ENCODE measurements around the gene SLC41A1. TPM values are rescaled to one million over a fixed set of nuclear protein-coding genes. Genes with fewer than 3 reads are reported as not detected.

SLC41A1 gene
- total RNA-seq, 1 experiment from 2014 or later, result 5.1 TPM

- Histone ChIP-seq H3K4me1 (ENCODE audit: low read length) (peaks cover 38% of the 10 kb centered on the region), H3K79me2 (ENCODE audit: low read length) (no peaks in the 10 kb centered on the region), H3K4me2 (ENCODE audit: low read depth, low read length, poor library complexity, severe bottlenecking) (peak overlapping the region; percentile 56), H4K20me1 (ENCODE audit: insufficient read depth, low read depth, low read length) (no peaks in the 10 kb centered on the region), H3K9me2 (replicated peaks; ENCODE audit: insufficient read depth, low read length) (no peaks in the 10 kb centered on the region), H3K27me3 (ENCODE audit: low read length) (no peaks in the 10 kb centered on the region), H3K36me3 (ENCODE audit: insufficient read depth, low read length) (no peaks in the 10 kb centered on the region), H3K27ac (ENCODE audit: low read length) (peak overlapping the region; percentile 6; the same call in 1 of the 2 replicates), H3K9me3 (ENCODE audit: low read length) (no peaks in the 10 kb centered on the region), H2AFZ (ENCODE audit: low read length) (no peak overlapping the region), H3K4me3 (ENCODE audit: low read length) (peak overlapping the region; percentile 30; the same call in 1 of the 2 replicates), H3K9ac (ENCODE audit: low read length) (peak overlapping the region; percentile 5; the same call in 1 of the 2 replicates)
- DNase-seq, result peak; percentile 73
These were observed 20.5 kb downstream of the SLC41A1 start for GRCh38 chr1:205792481-205792881.

GRCh38 chr1:205791568-205792180 lies 21.3 kb downstream of the SLC41A1 start:
- Histone ChIP-seq H3K27ac (ENCODE audit: low read length) (no peak overlapping the region), H3K9ac (ENCODE audit: low read length) (no peak overlapping the region), H3K4me3 (ENCODE audit: low read length) (no peak overlapping the region), H2AFZ (ENCODE audit: low read length) (no peak overlapping the region), H3K4me1 (ENCODE audit: low read length) (peaks cover 38% of the 10 kb centered on the region), H4K20me1 (ENCODE audit: insufficient read depth, low read depth, low read length) (no peaks in the 10 kb centered on the region), H3K9me3 (ENCODE audit: low read length) (no peaks in the 10 kb centered on the region), H3K79me2 (ENCODE audit: low read length) (no peaks in the 10 kb centered on the region), H3K4me2 (ENCODE audit: low read depth, low read length, poor library complexity, severe bottlenecking) (peak overlapping the region; percentile 56), H3K27me3 (ENCODE audit: low read length) (no peaks in the 10 kb centered on the region), H3K36me3 (ENCODE audit: insufficient read depth, low read length) (no peaks in the 10 kb centered on the region), H3K9me2 (replicated peaks; ENCODE audit: insufficient read depth, low read length) (no peaks in the 10 kb centered on the region)
- peak; percentile 87 for DNase-seq

- no peak overlapping the region for H3K4me2 ChIP-seq (ENCODE audit: low read depth, low read length, poor library complexity, severe bottlenecking)
- no peaks in the 10 kb centered on the region for H3K36me3 ChIP-seq (ENCODE audit: insufficient read depth, low read length)
- DNase-seq, result no peak
- no peaks in the 10 kb centered on the region for H3K27me3 ChIP-seq (ENCODE audit: low read length)
- no peak overlapping the region for H2AFZ ChIP-seq (ENCODE audit: low read length)
- no peaks in the 10 kb centered on the region for H3K79me2 ChIP-seq (ENCODE audit: low read length)
- no peaks in the 10 kb centered on the region for H4K20me1 ChIP-seq (ENCODE audit: insufficient read depth, low read depth, low read length)
- H3K4me3 ChIP-seq (ENCODE audit: low read length), result no peak overlapping the region
- H3K9me3 ChIP-seq (ENCODE audit: low read length), result no peaks in the 10 kb centered on the region
- H3K27ac ChIP-seq (ENCODE audit: low read length), result no peak overlapping the region
- peaks cover 8% of the 10 kb centered on the region for H3K4me1 ChIP-seq (ENCODE audit: low read length)
- no peak overlapping the region for H3K9ac ChIP-seq (ENCODE audit: low read length)
- H3K9me2 ChIP-seq (replicated peaks; ENCODE audit: insufficient read depth, low read length), result no peaks in the 10 kb centered on the region
These were observed 25.6 kb downstream of the SLC41A1 start for GRCh38 chr1:205787287-205787916.

GRCh38 chr1:205786601-205787000 lies 26.4 kb downstream of the SLC41A1 start:
- Histone ChIP-seq H3K79me2 (ENCODE audit: low read length) (no peaks in the 10 kb centered on the region), H2AFZ (ENCODE audit: low read length) (no peak overlapping the region), H3K4me2 (ENCODE audit: low read depth, low read length, poor library complexity, severe bottlenecking) (no peak overlapping the region), H3K27me3 (ENCODE audit: low read length) (no peaks in the 10 kb centered on the region), H3K9ac (ENCODE audit: low read length) (no peak overlapping the region), H3K36me3 (ENCODE audit: insufficient read depth, low read length) (no peaks in the 10 kb centered on the region), H3K9me3 (ENCODE audit: low read length) (no peaks in the 10 kb centered on the region), H3K27ac (ENCODE audit: low read length) (no peak overlapping the region), H4K20me1 (ENCODE audit: insufficient read depth, low read depth, low read length) (no peaks in the 10 kb centered on the region), H3K4me3 (ENCODE audit: low read length) (no peak overlapping the region), H3K4me1 (ENCODE audit: low read length) (no peaks in the 10 kb centered on the region), H3K9me2 (replicated peaks; ENCODE audit: insufficient read depth, low read length) (no peaks in the 10 kb centered on the region)
- no peak for DNase-seq

- no peaks in the 10 kb centered on the region for H3K9me3 ChIP-seq (ENCODE audit: low read length)
- DNase-seq, result no peak
- no peaks in the 10 kb centered on the region for H3K9me2 ChIP-seq (replicated peaks; ENCODE audit: insufficient read depth, low read length)
- H3K79me2 ChIP-seq (ENCODE audit: low read length), result no peaks in the 10 kb centered on the region
- no peaks in the 10 kb centered on the region for H4K20me1 ChIP-seq (ENCODE audit: insufficient read depth, low read depth, low read length)
- H3K4me2 ChIP-seq (ENCODE audit: low read depth, low read length, poor library complexity, severe bottlenecking), result no peak overlapping the region
- H3K27ac ChIP-seq (ENCODE audit: low read length), result no peak overlapping the region
- H3K4me1 ChIP-seq (ENCODE audit: low read length), result no peaks in the 10 kb centered on the region
- H3K4me3 ChIP-seq (ENCODE audit: low read length), result no peak overlapping the region
- H3K27me3 ChIP-seq (ENCODE audit: low read length), result no peaks in the 10 kb centered on the region
- no peaks in the 10 kb centered on the region for H3K36me3 ChIP-seq (ENCODE audit: insufficient read depth, low read length)
- H3K9ac ChIP-seq (ENCODE audit: low read length), result no peak overlapping the region
- no peak overlapping the region for H2AFZ ChIP-seq (ENCODE audit: low read length)
These were observed 27.6 kb downstream of the SLC41A1 start for GRCh38 chr1:205785446-205785845.

GRCh38 chr1:205783904-205784303 lies 29.1 kb downstream of the SLC41A1 start:
- no peaks in the 10 kb centered on the region for H3K4me1 ChIP-seq (ENCODE audit: low read length)
- no peak overlapping the region for H3K4me2 ChIP-seq (ENCODE audit: low read depth, low read length, poor library complexity, severe bottlenecking)
- no peak for DNase-seq
- H3K79me2 ChIP-seq (ENCODE audit: low read length), result no peaks in the 10 kb centered on the region
- H3K36me3 ChIP-seq (ENCODE audit: insufficient read depth, low read length), result no peaks in the 10 kb centered on the region
- H3K27ac ChIP-seq (ENCODE audit: low read length), result no peak overlapping the region
- H2AFZ ChIP-seq (ENCODE audit: low read length), result no peak overlapping the region
- H3K9ac ChIP-seq (ENCODE audit: low read length), result no peak overlapping the region
- H3K9me2 ChIP-seq (replicated peaks; ENCODE audit: insufficient read depth, low read length), result no peaks in the 10 kb centered on the region
- no peaks in the 10 kb centered on the region for H3K27me3 ChIP-seq (ENCODE audit: low read length)
- no peak overlapping the region for H3K4me3 ChIP-seq (ENCODE audit: low read length)
- H3K9me3 ChIP-seq (ENCODE audit: low read length), result no peaks in the 10 kb centered on the region
- no peaks in the 10 kb centered on the region for H4K20me1 ChIP-seq (ENCODE audit: insufficient read depth, low read depth, low read length)

GRCh38 chr1:205783433-205783795 lies 29.6 kb downstream of the SLC41A1 start:
- no peaks in the 10 kb centered on the region for H3K4me1 ChIP-seq (ENCODE audit: low read length)
- no peaks in the 10 kb centered on the region for H3K9me3 ChIP-seq (ENCODE audit: low read length)
- no peak overlapping the region for H2AFZ ChIP-seq (ENCODE audit: low read length)
- no peak overlapping the region for H3K9ac ChIP-seq (ENCODE audit: low read length)
- no peaks in the 10 kb centered on the region for H4K20me1 ChIP-seq (ENCODE audit: insufficient read depth, low read depth, low read length)
- no peak overlapping the region for H3K27ac ChIP-seq (ENCODE audit: low read length)
- H3K36me3 ChIP-seq (ENCODE audit: insufficient read depth, low read length), result no peaks in the 10 kb centered on the region
- H3K9me2 ChIP-seq (replicated peaks; ENCODE audit: insufficient read depth, low read length), result no peaks in the 10 kb centered on the region
- no peak for DNase-seq
- H3K4me3 ChIP-seq (ENCODE audit: low read length), result no peak overlapping the region
- no peak overlapping the region for H3K4me2 ChIP-seq (ENCODE audit: low read depth, low read length, poor library complexity, severe bottlenecking)
- no peaks in the 10 kb centered on the region for H3K27me3 ChIP-seq (ENCODE audit: low read length)
- H3K79me2 ChIP-seq (ENCODE audit: low read length), result no peaks in the 10 kb centered on the region

GRCh38 chr1:205782627-205783432 lies 30.2 kb downstream of the SLC41A1 start:
- H3K36me3 ChIP-seq (ENCODE audit: insufficient read depth, low read length), result no peaks in the 10 kb centered on the region
- no peaks in the 10 kb centered on the region for H3K4me1 ChIP-seq (ENCODE audit: low read length)
- H3K27me3 ChIP-seq (ENCODE audit: low read length), result no peaks in the 10 kb centered on the region
- no peaks in the 10 kb centered on the region for H3K9me3 ChIP-seq (ENCODE audit: low read length)
- H3K4me2 ChIP-seq (ENCODE audit: low read depth, low read length, poor library complexity, severe bottlenecking), result no peak overlapping the region
- no peak overlapping the region for H2AFZ ChIP-seq (ENCODE audit: low read length)
- H4K20me1 ChIP-seq (ENCODE audit: insufficient read depth, low read depth, low read length), result no peaks in the 10 kb centered on the region
- no peak overlapping the region for H3K9ac ChIP-seq (ENCODE audit: low read length)
- H3K9me2 ChIP-seq (replicated peaks; ENCODE audit: insufficient read depth, low read length), result no peaks in the 10 kb centered on the region
- no peak overlapping the region for H3K4me3 ChIP-seq (ENCODE audit: low read length)
- H3K79me2 ChIP-seq (ENCODE audit: low read length), result no peaks in the 10 kb centered on the region
- no peak overlapping the region for H3K27ac ChIP-seq (ENCODE audit: low read length)
- no peak for DNase-seq
